CD4-positive, alpha-beta T cell treated with Interleukin-6 at 100 ng/mL for 8 hours (primary cell): ENCODE measurements around the gene SLC22A17.
"Not testable (repeated sequence)": the region's sequence is repeated elsewhere in the genome, so short reads cannot be mapped to it uniquely, and the experiment has no call there.

Experiments
- DNase-seq: peaks from one replicate; pipeline ENCODE4 v3.0.0-alpha.2; 2020; ENCODE audit warnings: mixed read lengths, low spot score

The SLC22A17 gene

DNA sequence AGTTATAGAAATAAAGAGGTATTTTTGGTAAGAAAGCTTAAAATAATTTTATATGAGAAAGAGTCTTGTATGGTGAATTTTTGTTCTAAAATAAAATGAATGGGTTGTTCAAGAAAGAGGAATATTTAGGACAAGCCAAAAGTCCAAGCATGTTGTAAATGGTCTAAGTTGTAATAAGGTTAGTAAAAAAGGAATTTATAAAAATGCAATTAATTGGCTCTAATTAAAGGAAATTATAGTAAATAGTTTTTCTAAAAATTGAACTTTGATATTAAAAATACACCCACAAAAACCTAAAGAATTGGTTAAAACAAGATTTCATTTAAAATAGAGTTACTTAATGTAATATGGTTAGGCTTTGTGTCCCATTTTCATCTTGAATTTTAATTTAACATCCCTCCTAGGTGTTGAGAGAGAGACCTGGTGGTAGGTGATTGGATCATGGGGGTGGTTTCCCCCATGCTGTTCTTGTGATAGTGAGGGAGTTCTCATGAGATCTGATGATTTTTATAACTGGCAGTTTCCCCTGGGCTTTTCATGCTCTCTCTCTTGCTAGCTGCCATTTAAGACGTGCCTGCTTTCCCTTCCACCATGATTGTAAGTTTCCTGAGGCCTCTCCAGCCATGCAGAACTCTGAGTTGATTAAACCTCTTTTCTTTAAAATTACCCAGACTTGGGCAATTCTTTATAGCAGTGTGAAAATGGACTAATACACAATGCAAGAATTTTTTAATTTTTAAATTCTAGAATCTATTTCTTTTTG is 13.0 kb downstream of the SLC22A17 start:
- DNase-seq, result no peak

DNA sequence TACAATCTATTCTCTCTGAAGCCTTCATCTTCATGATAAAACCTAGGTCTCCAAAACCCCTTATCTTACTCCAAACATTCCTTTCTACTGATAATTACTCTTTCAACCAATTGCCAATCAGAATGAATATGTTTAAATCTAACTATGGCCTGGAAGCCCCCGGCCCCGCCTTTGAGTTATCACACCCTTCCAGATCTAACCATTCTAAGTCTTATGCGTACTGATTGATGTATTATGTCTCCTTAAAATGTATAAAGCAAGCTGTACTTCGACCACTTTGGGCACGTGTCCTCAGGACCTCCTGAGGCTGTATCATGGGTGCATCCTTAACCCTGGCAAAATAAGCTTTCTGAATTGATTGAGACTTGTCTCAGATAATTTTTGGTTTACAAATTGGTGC is 17.1 kb downstream of the SLC22A17 start:
- no peak for DNase-seq

DNA sequence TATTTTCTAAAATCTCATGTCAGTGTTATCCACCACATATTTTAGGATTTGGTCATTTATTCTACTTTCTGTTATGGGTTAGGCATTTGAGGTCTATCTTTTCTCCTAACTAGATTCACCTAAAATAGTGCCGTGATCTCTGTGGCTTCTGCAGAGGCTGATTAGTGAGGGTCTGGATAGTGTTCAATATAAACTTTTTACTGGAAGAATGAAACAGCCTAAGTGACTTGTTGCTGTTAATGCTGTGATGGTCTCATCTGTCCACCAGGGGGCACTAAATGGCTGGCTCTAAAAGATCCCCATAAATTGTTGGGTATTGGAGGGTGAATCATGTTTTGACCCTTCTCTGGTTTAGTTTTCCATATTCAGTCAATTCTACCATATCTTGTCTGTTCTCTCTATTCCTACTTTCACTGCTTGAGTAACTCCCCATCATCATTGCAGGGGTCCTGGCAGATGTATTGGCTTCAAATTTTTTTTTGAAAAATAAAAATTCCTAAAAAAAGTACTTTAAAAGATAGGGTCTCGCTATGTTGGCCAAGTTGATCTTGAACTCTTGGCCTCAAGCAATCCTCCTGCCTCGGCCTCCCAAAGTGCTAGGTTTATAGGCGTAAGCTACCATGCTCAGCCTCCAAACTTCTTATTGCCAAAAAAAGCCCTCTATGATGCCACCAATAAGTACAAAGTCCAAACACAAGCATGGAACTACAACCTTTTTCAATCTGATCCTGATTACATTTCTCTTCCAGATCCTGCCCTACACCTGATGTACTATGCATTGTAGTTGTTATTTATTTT is 24.5 kb downstream of the SLC22A17 start:
- peak; percentile 70 for DNase-seq

DNA sequence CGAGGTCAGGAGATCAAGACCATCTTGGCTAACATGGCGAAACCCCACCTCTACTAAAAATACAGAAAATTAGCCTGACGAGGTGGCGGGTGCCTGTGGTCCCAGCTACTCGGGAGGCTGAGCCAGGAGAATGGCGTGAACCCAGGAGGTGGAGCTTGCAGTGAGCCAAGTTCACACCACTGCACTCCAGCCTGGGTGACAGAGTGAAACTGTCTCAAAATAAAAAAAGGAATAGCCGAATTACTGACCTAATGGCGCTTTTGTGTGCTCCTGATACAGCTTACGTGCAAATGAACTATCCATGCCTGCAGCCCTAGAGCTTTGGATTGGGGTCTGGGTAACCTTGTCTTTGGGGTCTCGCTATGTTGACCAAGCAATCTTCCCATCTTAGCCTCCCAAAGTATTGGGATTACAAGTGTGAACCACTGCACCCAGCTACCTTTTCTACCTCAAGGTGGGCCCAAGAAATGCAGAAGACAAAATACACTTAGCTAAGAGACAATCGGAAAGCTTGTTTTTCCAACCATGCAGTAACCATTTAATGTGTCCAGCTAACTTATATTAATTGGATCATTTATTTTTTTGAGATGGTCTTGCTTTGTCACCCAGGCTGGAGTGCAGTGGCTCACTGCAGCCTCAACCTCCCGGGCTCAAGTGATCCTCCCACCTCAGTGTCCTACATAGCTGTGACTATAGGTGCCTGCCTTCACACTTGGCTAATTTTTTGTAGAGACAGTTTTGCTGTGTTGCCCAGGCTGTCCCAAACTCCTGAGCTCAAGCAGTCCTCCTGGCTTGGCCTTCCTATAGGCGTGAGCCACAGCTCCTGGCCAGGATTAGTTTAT is 26.0 kb downstream of the SLC22A17 start:
- no peak for DNase-seq

DNA sequence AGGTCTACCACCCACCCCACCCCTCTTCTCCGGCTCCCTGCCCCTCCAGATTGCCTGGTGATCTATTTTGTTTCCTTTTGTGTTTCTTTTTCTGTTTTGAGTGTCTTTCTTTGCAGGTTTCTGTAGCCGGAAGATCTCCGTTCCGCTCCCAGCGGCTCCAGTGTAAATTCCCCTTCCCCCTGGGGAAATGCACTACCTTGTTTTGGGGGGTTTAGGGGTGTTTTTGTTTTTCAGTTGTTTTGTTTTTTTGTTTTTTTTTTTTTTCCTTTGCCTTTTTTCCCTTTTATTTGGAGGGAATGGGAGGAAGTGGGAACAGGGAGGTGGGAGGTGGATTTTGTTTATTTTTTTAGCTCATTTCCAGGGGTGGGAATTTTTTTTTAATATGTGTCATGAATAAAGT is 26.9 kb downstream of the SLC22A17 start:
- DNase-seq, result not testable (repeated sequence)

DNA sequence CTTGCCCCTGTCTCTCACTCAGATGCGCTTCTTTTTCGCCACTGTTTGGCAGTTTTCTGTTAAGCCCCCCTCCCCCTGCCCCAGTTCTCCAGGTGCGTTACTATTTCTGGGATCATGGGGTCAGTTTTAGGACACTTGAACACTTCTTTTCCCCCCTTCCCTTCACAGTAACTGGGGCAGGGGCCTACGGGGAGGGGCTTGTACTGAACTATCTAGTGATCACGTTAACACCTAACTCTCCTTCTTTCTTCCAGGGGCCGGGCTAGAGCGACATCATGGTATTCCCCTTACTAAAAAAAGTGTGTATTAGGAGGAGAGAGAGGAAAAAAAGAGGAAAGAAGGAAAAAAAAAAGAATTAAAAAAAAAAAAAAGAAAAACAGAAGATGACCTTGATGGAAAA is 27.7 kb downstream of the SLC22A17 start:
- DNase-seq, result no peak

DNA sequence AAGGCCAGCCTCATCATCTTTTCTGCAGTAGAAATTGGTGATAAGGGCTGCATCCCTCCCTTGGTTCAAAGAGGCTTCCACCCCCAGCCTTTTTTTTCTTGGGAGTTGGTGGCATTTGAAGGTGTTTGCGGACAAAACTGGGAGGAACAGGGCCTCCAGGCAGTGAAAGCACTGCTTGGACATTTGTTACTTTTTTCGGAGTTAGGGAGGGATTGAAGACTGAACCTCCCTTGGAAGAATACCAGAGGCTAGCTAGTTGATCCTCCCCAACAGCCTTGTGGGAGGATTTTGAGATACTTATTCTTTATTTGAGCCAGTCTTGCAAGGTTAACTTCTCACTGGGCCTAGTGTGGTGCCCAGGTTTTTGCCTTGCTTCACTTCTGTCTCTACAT is 28.2 kb downstream of the SLC22A17 start:
- no peak for DNase-seq

DNA sequence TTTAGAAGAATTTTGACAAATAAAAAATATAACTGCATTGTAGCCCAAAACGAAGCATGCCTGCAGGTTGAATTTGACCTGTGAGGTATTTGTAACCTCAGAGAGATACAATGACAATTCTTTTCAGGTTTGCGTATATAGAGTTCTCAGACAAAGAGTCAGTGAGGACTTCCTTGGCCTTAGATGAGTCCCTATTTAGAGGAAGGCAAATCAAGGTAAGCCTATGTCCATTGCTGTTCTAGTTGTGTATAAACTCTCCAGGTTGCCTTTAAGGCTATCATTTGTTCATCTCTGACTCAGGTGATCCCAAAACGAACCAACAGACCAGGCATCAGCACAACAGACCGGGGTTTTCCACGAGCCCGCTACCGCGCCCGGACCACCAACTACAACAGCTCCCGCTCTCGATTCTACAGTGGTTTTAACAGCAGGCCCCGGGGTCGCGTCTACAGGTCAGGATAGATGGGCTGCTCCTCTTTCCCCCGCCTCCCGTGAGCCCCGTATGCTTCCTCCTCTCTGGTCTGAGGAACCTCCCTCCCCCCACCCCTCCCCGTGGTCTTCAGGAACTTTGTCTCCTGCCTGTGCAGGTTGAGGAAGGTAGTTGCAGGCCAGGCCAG is 28.7 kb downstream of the SLC22A17 start:
- DNase-seq, result no peak

DNA sequence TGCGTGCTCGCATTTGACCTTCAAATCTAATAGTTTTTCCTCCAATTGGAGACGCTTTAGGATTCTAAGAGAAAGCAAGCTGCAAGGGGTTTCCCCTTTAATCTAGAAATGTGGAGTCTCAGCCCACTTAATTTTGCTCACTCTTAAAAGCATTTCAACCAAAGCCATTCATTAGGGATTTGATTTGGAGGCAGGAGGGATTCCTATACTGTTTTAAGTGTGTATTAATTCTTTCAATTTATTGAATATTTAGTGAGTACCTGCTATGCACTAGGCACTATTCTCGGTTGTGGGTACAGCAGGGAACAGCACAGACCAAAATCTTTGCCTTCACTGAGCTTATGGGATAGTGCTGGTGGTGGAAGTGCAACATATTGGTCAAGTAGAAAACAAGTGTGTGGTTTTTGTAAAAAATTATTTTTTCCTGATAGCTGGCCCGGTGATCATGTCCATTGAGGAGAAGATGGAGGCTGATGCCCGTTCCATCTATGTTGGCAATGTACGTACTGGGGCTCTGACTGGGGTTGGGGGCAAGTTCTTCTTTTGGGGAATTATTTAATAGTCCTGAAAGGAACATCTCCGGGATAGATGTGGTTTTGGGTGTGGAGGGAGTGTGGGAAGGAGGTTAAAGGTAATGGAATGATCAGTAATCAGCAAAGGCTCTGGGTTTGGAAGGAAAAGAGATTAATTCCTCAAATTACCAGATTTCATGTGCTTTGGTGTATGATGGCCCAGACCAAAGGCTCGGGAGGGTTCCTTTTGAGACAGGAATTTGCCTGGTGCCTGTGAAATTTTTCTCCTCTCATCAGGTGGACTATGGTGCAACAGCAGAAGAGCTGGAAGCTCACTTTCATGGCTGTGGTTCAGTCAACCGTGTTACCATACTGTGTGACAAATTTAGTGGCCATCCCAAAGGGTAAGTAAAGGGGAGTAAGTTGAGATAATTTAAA is 29.8 kb downstream of the SLC22A17 start:
- DNase-seq, result no peak

DNA sequence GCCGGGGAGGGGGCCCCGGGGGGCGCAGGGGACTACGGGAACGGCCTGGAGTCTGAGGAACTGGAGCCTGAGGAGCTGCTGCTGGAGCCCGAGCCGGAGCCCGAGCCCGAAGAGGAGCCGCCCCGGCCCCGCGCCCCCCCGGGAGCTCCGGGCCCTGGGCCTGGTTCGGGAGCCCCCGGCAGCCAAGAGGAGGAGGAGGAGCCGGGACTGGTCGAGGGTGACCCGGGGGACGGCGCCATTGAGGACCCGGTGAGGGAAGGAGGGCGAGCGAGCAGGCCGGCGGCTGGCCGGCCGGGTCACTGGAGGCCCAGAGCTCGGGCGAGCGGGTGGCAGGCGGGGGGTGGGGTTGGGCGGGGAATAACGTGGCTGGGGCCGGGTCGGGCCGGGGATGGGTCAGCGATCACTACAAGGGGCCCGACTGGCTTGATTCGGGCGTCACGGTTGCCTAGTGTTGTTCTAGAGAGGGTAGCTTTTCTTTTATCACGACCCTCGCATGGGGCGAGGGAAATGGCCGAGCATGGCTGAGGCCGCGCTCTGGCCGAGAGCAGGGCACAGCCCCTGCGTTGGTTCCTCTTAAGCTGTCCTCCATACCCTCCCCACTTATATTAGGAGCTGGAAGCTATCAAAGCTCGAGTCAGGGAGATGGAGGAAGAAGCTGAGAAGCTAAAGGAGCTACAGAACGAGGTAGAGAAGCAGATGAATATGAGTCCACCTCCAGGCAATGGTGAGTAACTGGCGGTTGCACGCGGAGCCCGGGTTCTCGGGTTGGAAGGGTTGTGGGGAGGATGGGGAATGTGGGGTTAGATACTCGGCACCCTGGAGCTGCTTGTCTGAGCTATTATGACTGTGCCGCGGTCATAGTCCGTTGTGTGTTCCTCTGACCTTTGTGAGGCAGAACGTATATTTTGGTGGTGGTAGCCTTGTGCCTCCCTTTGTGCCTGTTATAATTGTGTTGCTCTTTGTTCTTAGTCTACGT is 30.8 kb downstream of the SLC22A17 start:
- DNase-seq, result peak; percentile 27

DNA sequence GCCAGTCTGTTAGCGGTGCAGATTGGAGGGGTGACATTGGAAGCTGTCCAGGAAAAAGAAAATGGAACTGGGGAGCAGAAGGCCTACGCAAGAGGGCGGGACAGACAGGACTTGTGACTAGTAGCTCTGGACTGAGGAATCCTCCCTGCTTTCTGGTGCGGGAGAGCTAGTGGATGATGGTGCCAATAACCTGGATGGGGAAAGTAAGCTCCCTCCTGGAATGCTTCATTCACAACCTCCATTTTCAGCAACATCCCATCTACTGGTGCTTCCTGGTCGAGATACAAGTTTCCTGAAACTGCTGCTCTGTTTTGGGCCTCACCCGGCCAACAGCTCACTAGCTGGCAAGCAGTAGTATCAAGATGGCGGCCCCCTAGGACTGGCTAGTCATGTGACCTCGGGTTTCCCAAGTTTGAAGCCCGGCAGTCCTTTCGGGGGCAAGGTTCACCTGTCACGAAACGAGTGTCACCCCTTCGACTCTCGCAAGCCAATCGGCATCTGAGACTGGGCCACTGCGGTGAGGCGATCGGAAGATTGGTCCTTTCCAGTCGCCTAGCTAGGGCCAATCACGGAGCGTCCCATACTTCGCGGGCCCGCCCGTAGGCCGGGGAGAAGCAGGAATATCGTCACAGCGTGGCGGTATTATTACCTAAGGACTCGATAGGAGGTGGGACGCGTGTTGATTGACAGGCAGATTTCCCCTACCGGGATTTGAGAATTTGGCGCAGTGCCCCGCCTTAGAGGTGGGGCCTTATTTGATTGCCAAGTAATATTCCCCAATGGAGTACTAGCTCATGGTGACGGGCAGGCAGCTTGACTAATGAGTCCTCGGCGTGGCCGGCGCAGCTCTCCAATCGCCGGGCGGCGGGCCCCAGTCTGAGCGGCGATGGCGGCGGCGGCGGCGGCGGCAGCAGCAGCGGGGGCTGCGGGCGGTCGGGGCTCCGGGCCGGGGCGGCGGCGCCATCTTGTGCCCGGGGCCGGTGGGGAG is 31.8 kb downstream of the SLC22A17 start, which contains the start of gene PABPN1:
Gene PABPN1, plus strand, starts transcription at position 874 of the 988 bp plus-strand sequence. Its CDS starts 13 bp downstream, at position 887.
- DNase-seq, result peak; percentile 99

DNA sequence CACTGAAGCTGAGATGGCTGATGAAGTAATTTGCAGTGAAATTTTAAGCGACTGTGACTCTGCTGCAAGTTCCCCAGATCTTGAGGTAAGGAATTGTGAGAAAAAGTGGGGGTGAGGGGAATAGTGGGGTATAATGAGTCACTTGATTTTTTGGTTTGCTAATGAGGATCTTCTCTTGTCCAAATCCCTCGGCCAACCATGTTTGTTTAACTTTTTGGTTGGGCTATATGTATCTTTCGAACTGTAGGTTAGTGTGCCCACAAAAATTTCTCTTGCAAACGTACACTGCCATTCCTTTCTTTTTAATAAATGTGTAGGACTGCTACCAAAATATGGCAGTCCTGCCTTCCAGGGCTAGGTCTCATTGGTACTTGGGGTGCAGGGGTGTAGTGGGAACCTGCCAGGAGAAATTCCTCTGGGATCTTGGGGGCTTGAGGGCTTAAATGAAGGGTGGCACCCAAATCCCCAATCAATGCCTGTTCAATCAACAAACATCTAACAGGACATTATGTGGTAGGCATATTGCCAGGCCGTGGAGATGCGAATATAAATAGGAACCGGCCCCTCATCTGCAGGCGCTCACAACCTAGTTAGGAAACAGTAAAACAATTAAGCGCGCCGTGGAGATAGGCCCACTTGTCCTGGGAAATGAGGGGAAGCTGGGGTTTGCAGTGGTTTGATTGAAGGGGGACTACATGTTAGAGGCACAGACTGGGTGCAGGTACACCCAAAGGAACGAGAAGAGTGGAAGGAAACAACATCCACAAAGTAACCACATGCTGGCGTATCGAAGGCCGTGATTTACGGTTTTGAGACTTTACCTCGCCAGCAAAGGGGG is 32.7 kb downstream of the SLC22A17 start:
- DNase-seq, result no peak

DNA sequence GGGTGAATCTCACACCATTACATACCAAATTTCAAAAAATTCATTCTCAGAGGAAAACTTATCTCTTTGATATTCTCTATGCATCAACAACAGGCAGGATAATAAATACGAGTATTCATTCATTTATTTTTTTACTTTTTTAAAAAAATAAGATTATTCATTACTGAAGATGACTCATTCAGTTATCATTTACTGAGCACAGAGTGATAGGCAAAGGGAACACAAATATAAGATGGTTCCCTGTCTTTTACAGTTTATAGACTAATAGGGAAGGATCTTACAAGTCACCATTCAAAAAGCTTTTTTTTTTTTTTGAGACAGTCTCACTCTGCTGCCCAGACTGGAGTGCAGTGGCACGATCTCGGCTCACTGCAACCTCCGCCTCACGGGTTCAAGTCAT is 36.4 kb downstream of the SLC22A17 start:
- DNase-seq, result no peak

DNA sequence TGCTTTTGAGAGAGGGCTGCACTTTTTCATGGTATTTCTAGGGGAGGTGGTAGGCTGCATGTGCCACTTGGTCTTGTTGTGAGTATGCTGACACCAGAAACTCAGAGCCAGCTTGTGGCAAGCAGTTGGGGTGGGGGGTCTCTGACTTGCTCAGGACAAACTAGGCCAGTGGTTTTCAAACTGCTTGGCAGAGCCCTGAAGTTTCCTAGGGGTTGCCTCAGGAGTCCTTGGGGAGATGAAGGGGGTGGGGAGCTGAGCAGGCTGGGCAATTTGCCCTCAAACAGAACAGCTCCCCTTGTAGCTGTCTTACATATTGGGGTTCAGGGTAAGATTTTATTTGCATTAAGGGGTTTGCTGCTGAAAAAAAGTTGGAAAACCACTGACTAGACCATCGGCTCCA is 42.1 kb downstream of the SLC22A17 start:
- no peak for DNase-seq

DNA sequence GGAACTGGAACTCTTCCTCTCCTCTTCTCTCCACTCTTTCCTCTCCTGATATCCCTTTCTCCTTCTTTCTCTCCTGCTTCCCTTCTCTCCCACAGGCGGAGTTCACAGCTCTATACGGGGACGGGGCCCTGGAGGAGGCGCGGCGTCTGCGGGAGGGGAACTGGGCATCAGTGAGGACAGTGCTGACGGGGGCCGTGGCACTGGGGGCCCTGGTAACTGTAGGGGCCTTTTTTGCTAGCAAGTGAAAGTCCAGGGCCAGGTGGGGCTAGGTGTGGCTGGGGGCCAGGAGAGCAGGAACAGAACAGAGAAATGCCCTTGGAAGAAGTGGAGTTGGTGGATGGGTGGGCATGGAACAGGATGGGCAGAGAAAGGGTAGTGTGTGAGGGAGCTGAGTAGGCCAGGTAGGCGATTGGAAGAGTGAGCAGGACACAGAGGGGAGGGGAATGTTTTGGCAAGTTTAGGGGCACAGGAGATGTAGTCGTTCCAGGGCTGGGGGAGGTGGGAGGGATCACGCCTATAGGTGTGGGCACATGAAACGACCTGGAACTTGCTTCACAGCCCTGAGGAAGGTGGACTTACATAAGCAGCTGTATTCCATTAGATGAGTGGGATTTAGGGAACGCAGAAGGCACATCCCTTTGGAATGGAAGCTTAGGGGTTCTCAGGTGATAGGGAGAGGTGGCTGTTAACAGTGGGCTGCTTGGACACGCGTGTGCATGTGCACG is 43.8 kb downstream of the SLC22A17 start:
- no peak for DNase-seq
